NCI-H345 treated with DMSO at 0.1 percent for 48 hours (cell line): ENCODE data around the gene GPR75.

ENCODE experiments used
- DNase-seq: peaks from one replicate; lab custom pipeline; 2025; ENCODE audit not compliant: unreplicated experiment; lab: John Stamatoyannopoulos, UW

The GPR75 gene

GRCh38 chr2:53811601-53812000 is 48.2 kb downstream of the GPR75 start:
- DNase-seq = no peak
